ENCODE measurements around the gene GAL3ST2. TPM values are rescaled to one million over a fixed set of nuclear protein-coding genes. Genes with fewer than 3 reads are reported as not detected.

GAL3ST2 gene
- total and polyA plus RNA-seq, 2 of the 8 experiments (the other 6 are each of a cell fraction or from before 2014, with no cell fraction given): not detected

- Histone ChIP-seq H4K5ac (ENCODE audit: insufficient read length, low read depth, low read length) (no peak overlapping the region), H2AK5ac (ENCODE audit: low read depth, low read length) (no peak overlapping the region), H3K9ac (replicated peaks in 1 of 4; ENCODE audit: extremely low read depth in 1 of 4, low read depth in 3 of 4, low read length in 3 of 4) (no peak overlapping the region), H2BK12ac (ENCODE audit: low read depth, low read length) (no peak overlapping the region), H3K23ac (ENCODE audit: insufficient read length) (no peak overlapping the region), H3K27me3 (replicated peaks in 1 of 4; ENCODE audit: control insufficient read depth in 3 of 4, extremely low read depth in 1 of 4, insufficient read depth in 3 of 4, low read length in 3 of 4) (no peaks in the 10 kb centered on the region), H4K20me1 (replicated peaks in 1 of 2; ENCODE audit: control insufficient read depth in 1 of 2, insufficient read depth in 2 of 2, low read length in 2 of 2) (peaks cover 0 to 2% of the 10 kb centered on the region in 2 experiments), H3K18ac (ENCODE audit: extremely low read depth, low read length) (no peak overlapping the region), H3K79me1 (ENCODE audit: low read depth, low read length) (no peaks in the 10 kb centered on the region; the same call in 1 of the 2 replicates), H3K56ac (replicated peaks; ENCODE audit: insufficient read length, low read depth, low read length) (no peak overlapping the region), H2BK5ac (ENCODE audit: low read depth, low read length) (no peak overlapping the region), H3K4me2 (ENCODE audit: insufficient read depth in 1 of 2, low read depth in 2 of 2, low read length in 2 of 2) (no peak overlapping the region), H3K9me3 (ENCODE audit: insufficient read depth in 2 of 2, low read depth in 1 of 2, low read length in 1 of 2) (peaks cover 6 to 8% of the 10 kb centered on the region in 2 experiments; a peak in 3 of 4 replicates), H3K79me2 (ENCODE audit: control insufficient read depth in 1 of 2, insufficient read depth in 2 of 2, low read length in 2 of 2) (no peaks in the 10 kb centered on the region), H2BK20ac (ENCODE audit: low read length) (no peak overlapping the region), H4K91ac (replicated peaks; ENCODE audit: insufficient read length, low read length) (no peak overlapping the region), H3K27ac (ENCODE audit: low read depth, low read length) (no peak overlapping the region), H3K23me2 (ENCODE audit: low read depth, low read length) (no peaks in the 10 kb centered on the region), H3K4me3 (ENCODE audit: extremely low read depth in 1 of 4, insufficient read depth in 2 of 4, low read depth in 3 of 4, low read length in 4 of 4) (no peak overlapping the region), H3K36me3 (ENCODE audit: control insufficient read depth in 2 of 4, insufficient read depth in 4 of 4, low read length in 3 of 4) (no peaks in the 10 kb centered on the region), H2AFZ (ENCODE audit: low read length) (no peak overlapping the region), H3K14ac (ENCODE audit: insufficient read length) (no peak overlapping the region), H3K4ac (replicated peaks; ENCODE audit: insufficient read length, low read depth, low read length) (no peak overlapping the region), H3K4me1 (replicated peaks in 1 of 4; ENCODE audit: control insufficient read depth in 3 of 4, insufficient read depth in 4 of 4, low read length in 3 of 4) (peaks cover 0 to 9% (median 2%) of the 10 kb centered on the region in 4 experiments; a peak in 3 of 7 replicates), H2BK15ac (ENCODE audit: low read length) (no peak overlapping the region), H2BK120ac (replicated peaks; ENCODE audit: low read depth, low read length) (no peak overlapping the region), H4K8ac (ENCODE audit: extremely low read depth, insufficient read depth, low read length) (no peak overlapping the region)
- 89% methylated on average over 17 of the region's 18 CpGs; no CpG with 5 or more reads in 1 of the 2 experiments for WGBS, 2 experiments (ENCODE audit: extremely low coverage in 1 of 2, insufficient coverage in 1 of 2, insufficient read length in 1 of 2, insufficient replicate concordance in 2 of 2, low coverage in 1 of 2, low lambda C conversion rate in 2 of 2, missing lambda C conversion rate in 1 of 2)
- FAIRE-seq (no peak), DNase-seq (ENCODE audit: low read depth in 1 of 2, low spot score in 2 of 2) (peak in 1 of 2 experiments; percentile 37)
- POLR2A ChIA-PET (ENCODE audit: partially characterized antibody): interaction anchor here (0.8 kb wide), 1 partner anchor 41 kb away, joined by 3 read pairs; no protein-coding TSS in a partner anchor
- CTCF ChIA-PET (ENCODE audit: partially characterized antibody): interaction anchor here (0.8 to 0.9 kb wide), 2 partner anchors 31 to 77 kb away, joined by 3 to 4 read pairs; no protein-coding TSS in a partner anchor
- TF ChIP-seq TAF7 (optimal IDR thresholded peaks at IDR 0.05; ENCODE audit: borderline replicate concordance, low read depth, low read length) (no peak), NANOG (IDR thresholded peaks at IDR 0.05; ENCODE audit: insufficient read depth, low read depth, low read length, poor library complexity, severe bottlenecking) (no peak), SRF (IDR thresholded peaks at IDR 0.05; ENCODE audit: low read depth, low read length) (no peak), JUND (IDR thresholded peaks at IDR 0.05; ENCODE audit: low read length) (no peak), SAP30 (IDR thresholded peaks at IDR 0.05; ENCODE audit: insufficient read depth, insufficient replicate concordance, low read length) (no peak), TBP (IDR thresholded peaks at IDR 0.05; ENCODE audit: low read depth, low read length) (no peak), CBX5 (IDR thresholded peaks at IDR 0.05; ENCODE audit: low read depth, low read length) (no peak), CTCF (IDR thresholded peaks at IDR 0.05; ENCODE audit: control extremely low read depth in 1 of 3, insufficient read depth in 1 of 3, low read depth in 1 of 3, low read length in 3 of 3) (no peak), BCL11A (IDR thresholded peaks at IDR 0.05; ENCODE audit: low read depth in 2 of 2, low read length in 2 of 2) (no peak), BRCA1 (IDR thresholded peaks at IDR 0.05; ENCODE audit: low read depth, low read length) (no peak)
These were observed 14.2 kb upstream of the GAL3ST2 start for GRCh38 chr2:241762321-241762932.

Measured in H1 (cell line).